HG02981 (cell line): ENCODE results near the gene BCL6B.
"Not testable (repeated sequence)": the region's sequence is repeated elsewhere in the genome, so short reads cannot be mapped to it uniquely, and the experiment has no call there.

Experiments used
- ATAC-seq: cut with Tn5 transposase; IDR thresholded peaks from one replicate; pipeline ENCODE4 v1.9.1; 2021; ENCODE audit warnings: mild to moderate bottlenecking, moderate library complexity; ENCODE audit not compliant: unreplicated experiment

BCL6B gene

DNA sequence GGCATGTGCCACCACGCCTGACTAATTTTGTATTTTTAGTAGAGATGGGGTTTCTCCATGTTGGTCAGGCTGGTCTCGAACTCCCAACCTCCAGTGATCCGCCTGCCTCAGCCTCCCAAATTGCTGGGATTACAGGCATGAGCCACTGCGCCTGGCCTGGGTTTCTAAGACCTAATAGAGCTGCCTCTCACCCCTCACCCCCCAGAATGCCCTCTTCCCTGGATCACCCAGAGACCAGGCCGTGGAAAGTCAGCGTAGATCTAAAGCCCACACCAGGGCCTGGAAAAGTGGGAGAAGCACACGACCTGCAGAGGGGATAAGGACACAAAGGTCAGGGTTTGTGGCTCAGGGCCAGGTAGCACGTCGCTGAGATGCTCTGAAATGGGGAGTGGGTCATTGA lies 27.7 kb downstream of the BCL6B start:
- not testable (repeated sequence) for ATAC-seq

- no peak for ATAC-seq
These were observed 33.5 kb downstream of the BCL6B start for GRCh38 chr17:7056386-7056785.

GRCh38 chr17:7058831-7059447 lies 36.1 kb downstream of the BCL6B start:
- no peak for ATAC-seq

- no peak for ATAC-seq
These were observed 37.5 kb downstream of the BCL6B start for GRCh38 chr17:7060165-7060891.

DNA sequence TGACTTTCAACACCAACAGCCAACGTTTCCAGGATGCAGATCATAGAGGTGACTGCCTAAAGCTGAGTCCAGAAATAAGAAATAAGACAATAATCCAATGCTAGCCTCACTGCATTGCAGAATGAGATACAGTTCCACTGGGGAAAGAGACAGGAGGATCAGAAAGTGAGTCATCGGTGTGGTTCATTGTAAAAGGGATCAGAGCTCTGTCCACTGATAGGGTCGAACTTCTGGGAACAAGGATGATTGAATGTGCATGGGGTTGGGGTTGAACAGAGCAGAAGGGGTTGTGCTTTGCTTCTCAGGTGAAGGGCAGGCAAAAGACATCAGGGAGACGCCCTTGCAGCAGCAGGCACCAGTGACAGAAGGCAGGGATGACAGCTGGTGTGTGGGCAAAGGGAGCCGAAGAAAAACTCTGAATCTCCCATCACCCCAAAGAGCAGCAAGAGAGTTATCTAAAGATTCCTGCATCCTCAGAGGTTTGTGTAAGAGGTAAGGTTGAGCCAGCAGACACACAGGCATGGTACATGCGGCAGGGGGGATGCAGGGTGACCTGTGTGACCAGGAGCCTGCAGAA lies 40.8 kb downstream of the BCL6B start:
- ATAC-seq = no peak

- ATAC-seq = no peak
These were observed 41.4 kb downstream of the BCL6B start for GRCh38 chr17:7064261-7064660.

DNA sequence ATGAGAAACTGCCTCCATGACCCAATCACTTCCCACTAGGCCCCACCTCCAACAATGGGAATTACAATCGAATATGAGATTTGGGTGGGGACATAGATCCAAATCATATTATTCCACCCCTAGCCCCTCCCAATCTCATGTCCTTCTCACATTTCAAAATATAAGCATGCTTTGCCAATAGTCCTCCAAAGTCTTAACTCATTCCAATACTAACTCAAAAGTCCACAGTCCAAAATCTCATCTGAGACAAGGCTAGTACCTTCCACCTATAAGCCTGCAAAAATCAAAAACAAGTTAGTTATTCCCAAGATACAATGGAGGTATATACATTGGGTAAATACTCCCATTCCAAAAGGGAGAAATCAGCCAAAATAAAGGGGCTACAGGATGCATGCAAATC lies 44.3 kb downstream of the BCL6B start:
- no peak for ATAC-seq

DNA sequence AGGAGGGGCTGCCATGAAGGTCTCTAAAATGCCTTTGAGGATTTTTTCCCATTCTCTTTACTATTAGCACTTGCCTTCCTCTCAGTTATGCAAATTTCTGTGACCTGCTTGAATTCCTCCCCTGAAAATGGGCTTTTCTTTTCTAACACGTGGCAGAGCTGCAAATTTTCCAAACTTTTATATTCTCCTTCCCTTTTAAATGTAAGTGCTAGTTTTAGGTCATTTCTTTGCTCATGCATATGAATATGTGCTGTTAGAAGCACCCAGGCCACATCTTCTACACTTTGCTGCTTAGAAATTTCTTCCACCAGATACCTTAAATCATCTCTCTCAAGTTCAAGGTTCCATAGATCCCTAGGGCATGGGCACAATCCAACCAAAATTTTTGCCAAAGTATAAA lies 45.4 kb downstream of the BCL6B start:
- ATAC-seq = no peak

DNA sequence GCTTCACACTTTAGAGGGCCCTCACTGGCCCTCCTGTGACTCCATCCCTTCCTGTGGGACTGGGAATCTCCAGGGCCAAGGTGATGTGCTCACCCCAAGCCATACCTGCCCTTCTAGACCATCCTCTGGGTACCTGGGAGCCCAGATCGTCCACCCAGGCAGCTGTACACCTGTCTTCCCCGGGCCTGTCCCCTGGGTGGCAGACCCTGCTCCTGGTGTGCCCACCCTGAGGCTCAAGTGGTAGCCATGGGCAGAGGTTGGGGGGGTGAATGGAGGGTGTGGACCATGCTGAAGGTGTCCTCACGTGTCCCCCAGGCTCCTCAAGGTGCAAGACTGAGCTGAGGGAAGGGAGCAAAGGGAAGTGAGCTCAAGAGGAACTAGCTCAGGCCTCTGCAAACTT lies 47.9 kb downstream of the BCL6B start:
- no peak for ATAC-seq

DNA sequence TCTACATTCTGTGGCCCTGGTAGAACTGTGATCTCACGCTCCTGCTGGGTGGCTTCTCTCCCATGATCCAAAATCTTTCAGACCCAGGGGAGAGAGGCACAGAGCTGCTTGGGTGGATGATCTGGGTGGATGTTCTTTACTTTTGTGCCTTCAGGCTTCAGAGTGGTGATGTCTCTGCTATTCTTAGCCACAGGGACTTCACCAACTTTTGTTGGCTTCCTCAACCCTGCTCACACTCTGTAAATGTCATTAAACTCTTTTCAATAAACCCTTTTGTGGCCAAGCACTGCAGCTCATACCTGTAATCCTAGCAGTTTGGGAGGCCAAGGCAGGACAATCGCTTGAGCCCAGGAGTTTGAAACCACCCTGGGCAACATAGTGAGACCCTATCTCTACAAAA lies 49.6 kb downstream of the BCL6B start:
- ATAC-seq = no peak

GRCh38 chr17:7074931-7075330 lies 52.1 kb downstream of the BCL6B start:
- no peak for ATAC-seq

GRCh38 chr17:7077911-7078546 lies 55.2 kb downstream of the BCL6B start:
- no peak for ATAC-seq

GRCh38 chr17:7078711-7079110 lies 55.9 kb downstream of the BCL6B start:
- no peak for ATAC-seq
